Astrocyte (in vitro differentiated cells and primary cell): ENCODE measurements around the gene TMED6.

Source experiments
- EZH2 ChIP-seq: IDR thresholded peaks from 2 replicates; pipeline ENCODE4 v1.6.1; 2012; ENCODE audit warnings: mild to moderate bottlenecking, low read length, inconsistent platforms; ENCODE audit not compliant: insufficient read depth
- TF ChIP-seq, protein P1 (sequence below): IDR thresholded peaks from 2 replicates; pipeline ENCODE4 v1.5.1; 2011; ENCODE audit warnings: low read depth, mild to moderate bottlenecking, inconsistent platforms, low read length, moderate library complexity; ENCODE audit not compliant: insufficient read depth

DNA sequence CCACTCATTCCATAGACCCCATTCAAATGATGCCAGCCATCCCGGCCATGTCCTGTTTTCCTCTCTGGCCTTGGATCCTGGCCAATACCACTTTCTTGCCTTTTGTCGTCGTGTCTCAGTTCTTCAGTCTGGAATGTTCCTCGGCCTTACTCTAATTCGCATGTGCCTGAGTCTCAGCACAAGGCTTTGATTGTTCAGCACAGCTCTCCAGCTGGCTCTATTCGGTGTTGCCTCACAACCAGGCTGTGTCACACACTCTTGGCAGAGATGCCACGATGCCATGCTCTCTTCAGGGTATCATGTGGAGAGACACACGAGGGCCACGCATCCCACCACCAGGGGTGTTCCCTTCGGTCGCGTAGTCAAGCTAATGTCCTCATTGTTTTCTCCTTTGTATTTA lies 42.3 kb downstream of the TMED6 start:
- TF ChIP-seq, protein P1, sequence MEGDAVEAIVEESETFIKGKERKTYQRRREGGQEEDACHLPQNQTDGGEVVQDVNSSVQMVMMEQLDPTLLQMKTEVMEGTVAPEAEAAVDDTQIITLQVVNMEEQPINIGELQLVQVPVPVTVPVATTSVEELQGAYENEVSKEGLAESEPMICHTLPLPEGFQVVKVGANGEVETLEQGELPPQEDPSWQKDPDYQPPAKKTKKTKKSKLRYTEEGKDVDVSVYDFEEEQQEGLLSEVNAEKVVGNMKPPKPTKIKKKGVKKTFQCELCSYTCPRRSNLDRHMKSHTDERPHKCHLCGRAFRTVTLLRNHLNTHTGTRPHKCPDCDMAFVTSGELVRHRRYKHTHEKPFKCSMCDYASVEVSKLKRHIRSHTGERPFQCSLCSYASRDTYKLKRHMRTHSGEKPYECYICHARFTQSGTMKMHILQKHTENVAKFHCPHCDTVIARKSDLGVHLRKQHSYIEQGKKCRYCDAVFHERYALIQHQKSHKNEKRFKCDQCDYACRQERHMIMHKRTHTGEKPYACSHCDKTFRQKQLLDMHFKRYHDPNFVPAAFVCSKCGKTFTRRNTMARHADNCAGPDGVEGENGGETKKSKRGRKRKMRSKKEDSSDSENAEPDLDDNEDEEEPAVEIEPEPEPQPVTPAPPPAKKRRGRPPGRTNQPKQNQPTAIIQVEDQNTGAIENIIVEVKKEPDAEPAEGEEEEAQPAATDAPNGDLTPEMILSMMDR: no peak
- no peak for TF ChIP-seq EZH2
